HG02840 (cell line): ENCODE data around the gene SELL.
A peak's percentile ranks its signal among the peaks of the same experiment; 100 is the strongest.
"Not testable (repeated sequence)": the region's sequence is repeated elsewhere in the genome, so short reads cannot be mapped to it uniquely, and the experiment has no call there.

Source experiments
- ATAC-seq: cut with Tn5 transposase; IDR thresholded peaks from one replicate; pipeline ENCODE4 v1.9.1; 2021; ENCODE audit warnings: mild to moderate bottlenecking, moderate library complexity, moderate number of reproducible peaks; ENCODE audit not compliant: unreplicated experiment, low FRiP score

SELL gene

GRCh38 chr1:169711469-169712308 lies at the start of gene SELL:
SELL (minus strand) TSS chr1:169711620; CDS start chr1:169711498, 122 bp downstream.
- ATAC-seq: peak; percentile 74

GRCh38 chr1:169759038-169759437 lies 47.6 kb upstream of the SELL start:
- no peak for ATAC-seq

- ATAC-seq: no peak
These were observed 42.1 kb upstream of the SELL start for GRCh38 chr1:169753549-169753948.

GRCh38 chr1:169750041-169750440 lies 38.6 kb upstream of the SELL start:
- no peak for ATAC-seq

DNA sequence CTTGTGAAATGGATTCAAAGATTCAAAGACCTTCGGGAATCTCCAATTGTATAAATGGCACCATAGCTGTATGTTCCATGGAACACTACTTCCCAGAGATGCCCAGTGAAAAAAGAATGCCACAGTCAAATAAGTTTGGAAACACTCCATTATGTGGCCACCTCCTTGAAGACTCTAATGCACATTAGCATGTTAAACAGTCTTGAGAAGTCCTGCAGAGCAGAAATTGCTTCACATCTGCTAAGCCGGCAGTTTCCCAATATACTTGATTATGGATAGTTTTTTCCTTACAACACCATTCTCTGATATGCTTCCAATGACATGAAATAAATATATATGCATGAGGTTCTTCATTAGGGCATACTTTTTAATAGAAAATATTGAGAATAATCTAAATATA lies 35.1 kb upstream of the SELL start:
- ATAC-seq: no peak

DNA sequence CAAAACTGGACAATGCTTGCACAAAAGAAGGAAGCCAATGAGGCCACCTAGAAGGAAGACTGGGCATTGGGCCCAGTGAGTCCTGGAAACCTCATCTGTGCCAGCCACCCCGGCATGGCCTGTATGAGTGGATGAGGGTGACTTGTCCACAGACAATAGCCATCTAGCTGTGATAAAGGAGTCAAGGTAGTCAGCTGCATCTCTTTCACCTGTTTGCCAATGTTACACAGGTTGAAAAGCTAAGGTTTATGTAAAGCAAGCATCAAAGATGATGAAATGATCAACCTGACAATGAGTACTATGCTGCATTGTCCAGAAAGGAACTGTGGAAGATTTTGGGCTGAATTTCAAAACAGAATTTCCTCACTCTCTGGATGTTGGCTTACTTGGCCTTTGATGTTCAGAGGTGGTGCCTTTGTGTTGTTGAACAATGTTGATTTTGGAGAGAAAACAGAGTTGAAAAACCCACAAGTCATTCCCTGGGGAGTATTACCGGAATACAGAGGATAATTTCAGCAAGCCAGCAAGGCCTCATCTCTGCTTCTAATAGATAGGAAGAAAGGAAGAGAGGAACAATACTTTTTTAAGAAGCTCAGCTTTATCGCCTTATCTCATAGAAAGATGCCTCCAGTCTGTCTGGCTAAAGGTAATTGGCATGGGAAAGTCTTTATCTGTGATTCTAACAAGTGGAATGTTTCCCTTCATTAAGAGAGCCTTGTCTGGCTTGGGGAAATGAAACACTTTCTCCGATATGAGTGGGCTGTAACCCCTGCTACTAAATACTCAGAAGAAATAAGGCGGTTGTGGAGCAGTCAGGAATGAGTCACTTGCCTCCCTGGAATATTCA lies 33.8 kb upstream of the SELL start:
- ATAC-seq: no peak

DNA sequence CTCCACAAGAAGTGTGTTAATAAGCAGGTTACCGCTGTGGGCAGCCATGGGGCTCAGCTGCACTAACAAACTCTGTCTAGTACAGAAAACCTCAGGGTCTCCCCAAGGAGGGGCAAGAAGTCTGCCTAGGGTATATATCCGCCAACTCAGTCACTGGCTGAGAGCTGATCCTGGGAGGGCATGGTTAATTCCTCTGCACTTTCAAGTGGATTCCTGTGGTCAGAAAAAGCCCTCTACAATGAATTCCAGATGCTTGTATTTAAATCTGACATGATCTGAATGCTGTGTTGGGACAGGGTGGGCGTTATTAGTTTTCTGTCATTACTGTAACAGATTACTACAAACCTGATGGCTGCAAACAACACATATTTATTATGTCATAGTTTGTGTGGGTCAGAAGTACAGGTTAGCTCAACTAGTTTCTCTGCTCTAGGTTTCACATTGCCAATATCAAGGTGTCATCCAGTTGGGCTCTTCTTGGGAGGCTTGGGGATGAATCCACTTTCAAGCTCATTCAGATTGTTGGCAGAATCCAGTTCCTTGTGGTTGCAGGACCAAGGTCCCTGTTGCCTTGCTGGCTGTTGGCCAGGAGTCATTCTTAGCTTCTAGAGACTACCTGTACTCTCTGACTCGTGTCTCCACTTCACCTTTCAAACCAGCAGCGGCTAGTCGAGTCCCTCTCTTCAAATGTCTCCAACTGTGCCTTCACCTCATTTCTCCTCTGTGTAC lies 30.4 kb upstream of the SELL start:
- ATAC-seq: no peak

GRCh38 chr1:169739980-169740379 lies 28.6 kb upstream of the SELL start:
- no peak for ATAC-seq

DNA sequence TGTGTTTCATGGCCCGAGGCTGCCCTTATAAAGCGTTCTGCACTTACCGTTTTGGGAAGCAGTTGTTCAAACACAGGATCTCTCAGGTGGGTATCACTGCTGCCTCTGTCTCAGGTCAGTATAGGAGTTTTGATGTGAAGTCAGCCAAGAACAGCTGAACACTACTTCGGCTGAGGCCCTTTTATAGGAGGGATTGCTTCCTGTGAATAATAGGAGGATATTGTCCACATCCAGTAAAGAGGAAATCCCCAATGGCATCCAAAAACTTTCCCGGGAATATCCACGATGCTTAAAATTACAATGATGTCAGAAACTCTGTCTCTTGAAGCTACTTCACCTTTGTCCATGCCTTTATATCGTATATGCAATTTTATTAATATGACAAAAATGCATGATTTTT lies 22.5 kb upstream of the SELL start, which contains the start of gene SELE:
SELE (minus strand) TSS at position 156 of the 400 bp plus-strand sequence. CDS start 467 bp downstream, outside the sequence.
- ATAC-seq: no peak

DNA sequence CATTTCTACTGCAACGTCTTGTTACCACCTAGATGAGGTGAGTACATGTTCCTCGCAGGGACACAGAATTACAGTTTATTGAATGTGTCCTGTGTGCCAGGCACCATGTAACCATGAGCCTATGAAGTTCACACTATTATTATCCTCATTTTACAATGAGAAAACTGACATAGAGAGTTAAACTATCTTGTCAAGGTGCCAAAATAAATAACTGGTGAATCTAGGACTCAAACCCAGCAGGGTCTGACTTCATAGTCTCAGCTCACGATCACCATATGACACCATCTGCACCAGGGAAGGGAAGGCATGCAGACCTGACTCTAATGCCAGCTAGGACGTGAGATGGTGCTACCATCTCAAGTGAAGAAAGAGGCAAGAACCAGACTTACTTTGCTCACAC lies 20.0 kb upstream of the SELL start:
- ATAC-seq: no peak

DNA sequence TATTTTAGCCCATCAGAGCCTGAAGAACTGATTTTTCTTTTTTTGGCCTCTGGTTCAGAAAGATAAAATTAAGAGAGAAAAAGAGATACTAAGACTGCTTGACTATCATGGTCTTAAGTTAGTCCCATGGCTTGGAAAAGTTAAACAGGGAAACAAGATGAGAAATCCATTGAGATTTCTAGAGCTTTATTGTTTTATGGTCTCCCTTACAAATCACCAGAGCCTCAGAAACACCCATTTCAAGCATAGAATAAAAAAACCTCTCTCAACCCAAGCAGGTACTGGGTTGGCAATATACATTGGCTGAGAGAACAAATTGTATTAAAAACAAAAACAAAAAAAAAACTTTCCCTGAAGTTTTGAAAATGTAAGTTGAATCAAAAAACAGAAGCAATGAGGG lies 18.6 kb upstream of the SELL start:
- no peak for ATAC-seq

DNA sequence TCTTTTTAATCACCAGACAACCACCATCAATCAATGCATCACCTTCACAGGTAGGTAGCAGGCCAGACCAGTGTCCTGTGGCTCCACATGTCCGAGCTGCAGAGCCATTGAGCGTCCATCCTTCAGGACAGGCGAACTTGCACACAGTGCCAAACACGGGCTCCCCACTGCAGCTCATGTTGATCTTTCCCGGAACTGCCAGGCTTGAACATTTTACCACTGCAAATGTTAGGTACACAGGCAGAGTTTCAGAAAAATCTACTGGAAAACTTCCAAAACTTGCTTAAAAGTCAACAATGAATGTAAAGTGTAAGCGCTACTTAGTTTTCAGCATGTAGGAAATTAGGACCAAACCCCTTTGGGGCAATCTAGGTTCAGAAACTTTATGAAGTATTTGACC lies 15.9 kb upstream of the SELL start:
- ATAC-seq: no peak

DNA sequence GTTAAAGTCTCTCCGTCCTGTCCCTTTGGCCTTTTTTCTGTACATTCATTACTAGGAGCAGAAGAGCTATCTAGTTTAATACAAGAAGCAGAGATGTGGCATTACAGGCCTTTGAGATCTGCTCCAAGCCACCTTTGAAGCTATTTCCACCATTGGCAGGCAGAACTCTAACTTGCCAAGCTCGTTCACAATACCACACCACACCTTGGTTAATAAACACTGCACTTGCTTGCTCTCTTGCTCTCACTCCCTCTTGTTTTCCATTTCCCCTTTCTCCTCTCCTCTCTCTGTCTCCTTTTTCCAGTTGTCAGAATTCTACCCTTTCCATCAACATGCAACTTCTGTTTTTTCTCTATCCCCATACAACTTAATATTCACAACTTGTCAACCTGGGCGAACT lies 15.4 kb upstream of the SELL start:
- no peak for ATAC-seq

DNA sequence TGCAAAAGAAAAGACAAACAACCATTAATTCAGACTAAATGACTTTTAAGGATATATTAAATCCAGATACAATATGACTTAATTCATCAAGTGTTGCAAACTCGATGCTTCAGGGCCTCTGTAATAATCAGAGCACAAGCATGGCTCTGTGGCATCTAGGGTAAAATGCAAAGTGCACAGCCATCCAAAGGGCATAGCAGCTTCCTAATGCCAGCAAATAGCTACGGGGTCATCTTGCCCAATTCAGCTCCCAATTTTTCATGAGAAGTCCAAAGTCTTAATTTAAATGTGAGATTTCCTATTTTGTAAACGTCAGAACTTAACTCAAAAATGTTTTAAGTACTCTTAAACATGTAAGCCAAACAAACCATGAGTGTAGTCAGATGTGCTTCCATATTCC lies 14.5 kb upstream of the SELL start:
- ATAC-seq: no peak

GRCh38 chr1:169724168-169724567 lies 12.7 kb upstream of the SELL start:
- ATAC-seq: no peak

DNA sequence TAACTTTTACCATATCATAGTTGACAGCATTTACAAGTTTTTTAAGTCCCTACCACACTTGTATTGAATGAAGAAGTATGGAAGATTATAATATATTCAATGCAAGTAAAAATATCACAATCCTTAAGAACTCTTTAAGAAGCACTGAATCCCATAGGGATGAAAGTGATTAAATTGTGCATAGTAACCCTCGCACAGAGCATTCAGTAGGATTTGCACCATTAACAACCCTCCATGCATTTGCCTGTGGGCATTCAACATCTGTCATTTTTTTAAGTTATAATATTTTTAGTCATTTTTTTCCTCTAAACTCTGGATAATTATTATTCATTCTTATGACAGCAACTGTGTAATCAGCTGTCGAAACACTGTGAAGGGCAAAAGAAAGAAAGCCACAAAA lies 12.3 kb upstream of the SELL start:
- ATAC-seq: no peak

- no peak for ATAC-seq
These were observed 11.4 kb upstream of the SELL start for GRCh38 chr1:169722779-169723178.

- ATAC-seq: not testable (repeated sequence)
These were observed 3.7 kb upstream of the SELL start for GRCh38 chr1:169715100-169715499.

- not testable (repeated sequence) for ATAC-seq
These were observed 1.7 kb upstream of the SELL start for GRCh38 chr1:169713090-169713489.

- ATAC-seq: no peak
These were observed 850 bp upstream of the SELL start for GRCh38 chr1:169712309-169712631.

GRCh38 chr1:169708647-169709046 lies 2.8 kb downstream of the SELL start:
- ATAC-seq: no peak
